ENCODE results near the gene UQCRFS1.
"Not testable (repeated sequence)": the region's sequence is repeated elsewhere in the genome, so short reads cannot be mapped to it uniquely, and the experiment has no call there.

The UQCRFS1 gene

DNA sequence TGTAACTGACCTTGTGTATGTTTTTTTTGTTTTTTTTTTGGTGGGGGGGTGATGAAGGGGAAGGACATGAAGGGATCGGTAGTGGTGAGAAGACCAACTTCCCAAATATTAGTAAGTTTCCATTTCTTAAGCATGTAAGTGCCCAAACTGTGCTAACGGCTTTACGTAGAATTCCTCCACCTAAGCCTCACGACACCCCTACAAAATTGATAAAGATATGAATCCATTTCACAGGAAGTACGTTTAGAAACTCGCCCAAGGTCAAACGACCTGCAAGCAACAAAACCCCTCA is 649 bp downstream of the UQCRFS1 start:
- DNase-seq, result no peak

DNA sequence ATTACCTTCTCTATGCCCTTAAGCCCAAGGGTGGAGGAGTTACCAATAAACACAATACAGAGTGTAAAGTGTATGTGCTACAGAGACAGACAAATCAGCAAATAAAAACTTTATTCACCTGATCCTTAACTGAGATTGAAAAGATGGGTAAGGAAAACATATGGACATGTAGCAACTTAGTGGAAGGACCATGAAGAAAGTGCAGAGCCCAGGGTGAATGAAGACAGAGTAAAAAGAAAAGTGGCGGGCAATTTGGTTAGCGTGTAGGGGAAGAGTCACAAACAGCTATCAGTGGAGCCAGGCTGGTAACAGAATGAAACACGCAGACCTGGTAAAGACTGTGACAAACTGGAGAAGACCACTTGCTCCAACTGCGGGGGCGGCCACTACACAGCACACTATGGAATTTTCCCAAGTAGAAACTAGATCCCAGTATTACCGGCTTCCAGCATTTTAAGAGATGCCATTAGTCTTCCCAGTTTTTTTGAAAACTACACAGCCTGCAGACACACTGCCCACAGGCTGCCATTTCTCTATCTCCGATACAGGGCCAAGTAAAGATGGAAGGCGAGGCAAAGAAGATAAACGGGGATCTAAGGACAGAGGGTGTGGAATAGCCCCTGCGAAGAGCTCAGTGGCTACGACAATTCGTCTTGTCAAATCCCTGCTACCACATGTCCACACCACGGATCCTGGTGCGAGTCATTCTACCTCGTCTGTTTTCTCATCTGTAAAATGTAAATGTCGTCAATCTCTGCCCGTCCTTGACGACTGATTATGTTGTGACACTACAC is 1.2 kb downstream of the UQCRFS1 start:
- no peak for DNase-seq

DNA sequence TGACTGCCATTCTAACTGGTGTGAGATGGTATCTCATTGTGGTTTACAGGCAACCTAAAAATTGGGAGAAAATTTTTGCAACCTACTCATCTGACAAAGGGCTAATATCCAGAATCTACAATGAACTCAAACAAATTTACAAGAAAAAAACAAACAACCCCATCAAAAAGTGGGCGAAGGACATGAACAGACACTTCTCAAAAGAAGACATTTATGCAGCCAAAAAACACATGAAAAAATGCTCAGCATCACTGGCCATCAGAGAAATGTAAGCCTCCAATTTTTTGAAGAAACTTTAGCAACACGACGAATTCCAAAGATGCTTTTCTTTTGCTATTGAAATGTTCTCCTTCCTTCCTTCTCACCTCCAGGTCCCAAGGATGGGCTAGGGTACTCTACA is 1.9 kb downstream of the UQCRFS1 start:
- not testable (repeated sequence) for DNase-seq

GRCh38 chr19:29210502-29210901 is 2.4 kb downstream of the UQCRFS1 start:
- DNase-seq, result not testable (repeated sequence)

- DNase-seq, result not testable (repeated sequence)
Measured at GRCh38 chr19:29207403-29208187, 5.4 kb downstream of the UQCRFS1 start.

DNA sequence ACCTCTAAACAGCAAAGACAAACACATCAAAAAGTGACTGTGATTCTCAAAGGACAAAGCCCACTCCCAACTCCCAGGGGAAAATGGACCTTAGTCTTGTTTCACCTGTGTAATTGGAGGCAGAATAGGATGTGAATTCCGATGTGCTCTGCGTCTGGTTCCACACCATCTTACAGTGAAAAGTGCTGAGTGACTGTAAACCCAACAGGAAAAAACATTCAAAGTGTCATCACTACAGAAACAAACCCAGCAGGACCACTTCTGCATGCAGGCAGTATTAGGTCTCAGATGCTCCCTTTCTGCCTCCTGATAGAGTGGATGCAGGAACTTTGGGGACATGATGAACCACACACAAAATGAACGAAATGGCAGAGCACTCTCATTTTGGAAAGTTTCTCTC is 6.5 kb downstream of the UQCRFS1 start:
- DNase-seq, result no peak

DNA sequence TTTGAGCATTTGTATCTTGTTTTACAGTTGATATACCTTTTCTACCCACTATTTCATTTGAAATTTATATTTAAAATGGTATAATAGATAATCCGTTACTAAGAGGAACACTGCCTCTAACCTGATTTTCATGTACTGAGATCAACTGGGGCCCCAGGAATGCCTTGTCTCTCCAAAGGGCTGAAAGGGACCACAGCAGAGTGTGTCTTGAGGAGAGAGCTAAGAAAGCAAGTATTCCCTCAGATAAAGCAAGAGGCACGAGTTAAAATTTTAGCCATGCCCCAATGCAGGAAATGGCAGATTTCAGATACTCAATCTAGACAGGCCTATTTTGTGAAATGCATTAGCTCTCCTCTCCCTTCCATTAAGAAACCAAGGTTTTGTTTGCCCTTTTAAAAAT is 10.7 kb downstream of the UQCRFS1 start:
- DNase-seq, result no peak

DNA sequence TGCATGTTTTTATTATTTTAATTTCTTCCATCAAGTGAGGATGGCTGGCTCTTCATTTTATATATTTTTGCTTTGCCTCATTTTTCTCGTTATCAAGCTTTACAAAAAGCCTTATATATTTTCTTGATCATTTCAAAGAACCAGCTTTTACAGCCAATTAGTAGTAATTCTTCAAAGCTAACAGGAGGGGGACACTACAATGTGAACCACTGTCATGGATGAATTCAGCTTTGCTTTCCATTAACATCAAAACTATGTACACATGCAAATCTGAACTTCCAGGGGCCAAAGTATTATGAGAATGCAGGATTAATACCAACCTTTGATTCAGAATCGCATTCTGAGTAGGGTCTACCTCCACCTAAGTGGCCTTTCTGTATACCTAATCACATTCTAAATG is 11.1 kb downstream of the UQCRFS1 start:
- DNase-seq, result no peak

- DNase-seq, result no peak
Measured at GRCh38 chr19:29194658-29195057, 18.3 kb downstream of the UQCRFS1 start.

DNA sequence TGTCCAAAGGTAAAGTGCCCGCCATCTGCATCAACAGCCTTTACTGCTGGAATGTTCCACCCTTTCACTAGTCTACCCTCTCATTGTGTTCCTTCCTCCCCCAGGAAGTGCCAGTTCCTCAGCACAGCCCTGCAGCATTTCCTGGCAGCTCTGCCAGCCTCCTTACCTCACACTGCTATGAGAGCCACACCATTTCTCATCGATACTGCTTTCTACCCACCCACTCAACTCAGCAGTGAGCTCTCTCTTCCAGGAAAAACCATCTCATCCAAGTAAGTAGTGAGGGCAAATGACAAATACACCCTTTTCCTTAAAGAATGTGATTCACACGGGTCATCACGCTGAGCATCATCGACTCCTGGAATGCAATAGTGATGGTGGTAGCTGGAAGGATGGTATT is 19.8 kb downstream of the UQCRFS1 start:
- DNase-seq, result no peak

- DNase-seq, result no peak
Measured at GRCh38 chr19:29191005-29191404, 21.9 kb downstream of the UQCRFS1 start.

- no peak for DNase-seq
Measured at GRCh38 chr19:29189033-29189360, 24.0 kb downstream of the UQCRFS1 start.

- DNase-seq, result peak; percentile 53
Measured at GRCh38 chr19:29188289-29189032, 24.5 kb downstream of the UQCRFS1 start.

- no peak for DNase-seq
Measured at GRCh38 chr19:29187676-29188075, 25.3 kb downstream of the UQCRFS1 start.

- DNase-seq, result no peak
Measured at GRCh38 chr19:29185427-29185826, 27.5 kb downstream of the UQCRFS1 start.

GRCh38 chr19:29176981-29177754 is 35.8 kb downstream of the UQCRFS1 start:
- DNase-seq, result no peak

DNA sequence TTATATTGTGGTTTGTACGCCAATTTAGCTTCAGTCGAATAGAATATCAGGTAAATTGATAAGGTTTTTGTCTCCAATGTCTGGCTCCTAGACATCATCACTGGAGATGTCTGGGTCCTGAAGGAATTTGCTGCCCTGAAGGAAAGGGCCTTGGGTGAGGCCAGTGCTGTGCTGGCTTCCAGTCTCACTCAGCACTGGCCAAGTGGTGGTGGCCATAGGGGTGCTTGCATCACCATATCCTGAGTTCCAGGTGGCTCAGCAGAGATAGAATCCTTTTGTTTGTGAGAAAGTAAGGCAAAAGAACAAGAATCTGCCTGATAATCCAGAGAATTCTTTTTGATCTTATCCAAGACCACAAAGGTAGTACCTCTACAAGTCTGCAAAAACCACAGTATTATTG is 39.1 kb downstream of the UQCRFS1 start:
- no peak for DNase-seq

- DNase-seq, result no peak
Measured at GRCh38 chr19:29172302-29172701, 40.6 kb downstream of the UQCRFS1 start.

GRCh38 chr19:29171525-29171924 is 41.4 kb downstream of the UQCRFS1 start:
- no peak for DNase-seq

DNA sequence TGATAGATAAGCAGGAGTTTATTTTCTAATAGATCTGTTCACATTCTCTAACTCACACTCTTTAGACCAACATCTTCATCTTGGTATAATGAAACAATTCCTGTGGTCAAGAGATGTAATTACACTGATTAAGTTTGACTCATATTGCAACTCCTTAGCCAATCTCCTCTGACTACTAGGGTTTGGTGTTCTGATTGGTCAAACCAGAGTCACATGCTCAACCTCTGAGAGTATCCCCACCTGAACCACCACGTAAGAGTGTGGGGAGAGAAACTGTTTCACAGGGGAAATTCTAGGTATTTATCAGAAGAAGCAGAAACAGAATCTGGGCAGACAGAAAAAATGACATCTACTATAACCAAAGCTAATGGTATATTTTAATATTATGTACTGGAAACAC is 42.4 kb downstream of the UQCRFS1 start:
- DNase-seq, result no peak

- DNase-seq, result no peak
Measured at GRCh38 chr19:29162694-29163093, 50.3 kb downstream of the UQCRFS1 start.

GRCh38 chr19:29155683-29156082 is 57.3 kb downstream of the UQCRFS1 start:
- DNase-seq, result no peak

All from right forelimb (tissue), 1 donor.